ENCODE measurements around the gene RNF182.

DNA sequence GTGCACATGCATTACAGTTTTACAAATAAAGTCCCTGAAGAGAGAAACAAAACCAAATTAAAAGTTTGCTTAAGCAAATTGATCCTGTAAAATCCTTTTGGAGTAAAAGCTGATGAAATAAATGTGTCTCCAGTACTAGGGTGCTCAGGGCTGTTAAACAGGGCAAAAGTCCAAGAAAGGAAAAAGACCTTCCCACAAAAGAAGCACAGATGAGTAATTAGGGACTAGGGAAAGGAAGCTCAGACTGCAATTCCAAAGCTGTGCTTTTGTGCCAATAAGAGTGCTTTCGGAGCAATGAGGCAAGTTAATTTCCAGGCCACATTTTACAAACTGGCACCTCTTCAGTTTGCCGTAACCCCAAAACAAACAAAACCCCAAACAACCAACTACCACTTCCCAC is 10.4 kb upstream of the RNF182 start:
- TF ChIP-seq ZNF565 (CRISPR knock-in tag; conservative IDR thresholded peaks at IDR 0.05; ENCODE audit: low read depth) = no peak
- no peak for TF ChIP-seq TOX (CRISPR knock-in tag; IDR thresholded peaks at IDR 0.05; ENCODE audit: borderline replicate concordance)
- TF ChIP-seq ISL1 (CRISPR knock-in tag; IDR thresholded peaks at IDR 0.05) = no peak
- no peak for TF ChIP-seq BACH2 (CRISPR knock-in tag; IDR thresholded peaks at IDR 0.05; ENCODE audit: borderline replicate concordance)
- TF ChIP-seq PPARA (CRISPR knock-in tag; IDR thresholded peaks at IDR 0.05; ENCODE audit: borderline replicate concordance) = no peak
- no peak for TF ChIP-seq TCF4 (CRISPR knock-in tag; IDR thresholded peaks at IDR 0.05; ENCODE audit: borderline replicate concordance)
- TF ChIP-seq, protein P1, sequence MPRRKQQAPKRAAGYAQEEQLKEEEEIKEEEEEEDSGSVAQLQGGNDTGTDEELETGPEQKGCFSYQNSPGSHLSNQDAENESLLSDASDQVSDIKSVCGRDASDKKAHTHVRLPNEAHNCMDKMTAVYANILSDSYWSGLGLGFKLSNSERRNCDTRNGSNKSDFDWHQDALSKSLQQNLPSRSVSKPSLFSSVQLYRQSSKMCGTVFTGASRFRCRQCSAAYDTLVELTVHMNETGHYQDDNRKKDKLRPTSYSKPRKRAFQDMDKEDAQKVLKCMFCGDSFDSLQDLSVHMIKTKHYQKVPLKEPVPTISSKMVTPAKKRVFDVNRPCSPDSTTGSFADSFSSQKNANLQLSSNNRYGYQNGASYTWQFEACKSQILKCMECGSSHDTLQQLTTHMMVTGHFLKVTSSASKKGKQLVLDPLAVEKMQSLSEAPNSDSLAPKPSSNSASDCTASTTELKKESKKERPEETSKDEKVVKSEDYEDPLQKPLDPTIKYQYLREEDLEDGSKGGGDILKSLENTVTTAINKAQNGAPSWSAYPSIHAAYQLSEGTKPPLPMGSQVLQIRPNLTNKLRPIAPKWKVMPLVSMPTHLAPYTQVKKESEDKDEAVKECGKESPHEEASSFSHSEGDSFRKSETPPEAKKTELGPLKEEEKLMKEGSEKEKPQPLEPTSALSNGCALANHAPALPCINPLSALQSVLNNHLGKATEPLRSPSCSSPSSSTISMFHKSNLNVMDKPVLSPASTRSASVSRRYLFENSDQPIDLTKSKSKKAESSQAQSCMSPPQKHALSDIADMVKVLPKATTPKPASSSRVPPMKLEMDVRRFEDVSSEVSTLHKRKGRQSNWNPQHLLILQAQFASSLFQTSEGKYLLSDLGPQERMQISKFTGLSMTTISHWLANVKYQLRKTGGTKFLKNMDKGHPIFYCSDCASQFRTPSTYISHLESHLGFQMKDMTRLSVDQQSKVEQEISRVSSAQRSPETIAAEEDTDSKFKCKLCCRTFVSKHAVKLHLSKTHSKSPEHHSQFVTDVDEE (CRISPR knock-in tag; IDR thresholded peaks at IDR 0.05) = no peak
- TF ChIP-seq ARNTL (CRISPR knock-in tag; IDR thresholded peaks at IDR 0.05; ENCODE audit: borderline replicate concordance, low read depth) = no peak
- TF ChIP-seq, protein P2, sequence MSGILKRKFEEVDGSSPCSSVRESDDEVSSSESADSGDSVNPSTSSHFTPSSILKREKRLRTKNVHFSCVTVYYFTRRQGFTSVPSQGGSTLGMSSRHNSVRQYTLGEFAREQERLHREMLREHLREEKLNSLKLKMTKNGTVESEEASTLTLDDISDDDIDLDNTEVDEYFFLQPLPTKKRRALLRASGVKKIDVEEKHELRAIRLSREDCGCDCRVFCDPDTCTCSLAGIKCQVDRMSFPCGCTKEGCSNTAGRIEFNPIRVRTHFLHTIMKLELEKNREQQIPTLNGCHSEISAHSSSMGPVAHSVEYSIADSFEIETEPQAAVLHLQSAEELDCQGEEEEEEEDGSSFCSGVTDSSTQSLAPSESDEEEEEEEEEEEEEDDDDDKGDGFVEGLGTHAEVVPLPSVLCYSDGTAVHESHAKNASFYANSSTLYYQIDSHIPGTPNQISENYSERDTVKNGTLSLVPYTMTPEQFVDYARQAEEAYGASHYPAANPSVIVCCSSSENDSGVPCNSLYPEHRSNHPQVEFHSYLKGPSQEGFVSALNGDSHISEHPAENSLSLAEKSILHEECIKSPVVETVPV (CRISPR knock-in tag; IDR thresholded peaks at IDR 0.05) = no peak
- no peak for TF ChIP-seq ZFP3 (CRISPR knock-in tag; IDR thresholded peaks at IDR 0.05)
- no peak for TF ChIP-seq ZFP30 (CRISPR knock-in tag; IDR thresholded peaks at IDR 0.05)
- no peak for TF ChIP-seq CSDC2 (CRISPR knock-in tag; IDR thresholded peaks at IDR 0.05)
- TF ChIP-seq RARB (CRISPR knock-in tag; IDR thresholded peaks at IDR 0.05) = no peak

Data from SK-N-SH treated with all-trans-retinoic acid at 6 μM for 48 hours (cell line).